Osteoblast (primary cell): ENCODE measurements around the gene LAG3. TPM values are rescaled to one million over a fixed set of nuclear protein-coding genes. Genes with fewer than 3 reads are reported as not detected.

Experiments
- DNase-seq: peaks from one replicate; pipeline ENCODE4 v3.0.0; 2011; ENCODE audit warnings: low spot score, mixed read lengths; ENCODE audit not compliant: insufficient read length; ENCODE audit errors: missing footprints
- H2AFZ ChIP-seq: 2 replicates; pipeline ENCODE4 v1.6.0; 2011; ENCODE audit warnings: mild to moderate bottlenecking, low read length
- H3K27ac ChIP-seq: 2 replicates; pipeline ENCODE4 v1.5.1; 2011; ENCODE audit warnings: mild to moderate bottlenecking, low read depth, low read length, moderate library complexity
- H3K27me3 ChIP-seq: 2 replicates; pipeline ENCODE4 v1.6.0; 2012; ENCODE audit warnings: mild to moderate bottlenecking, control low read depth, inconsistent platforms, low read length, moderate library complexity; ENCODE audit not compliant: insufficient read depth
- H3K36me3 ChIP-seq: 2 replicates; pipeline ENCODE4 v1.5.1; 2011; ENCODE audit warnings: mild to moderate bottlenecking, low read length, control low read depth, moderate library complexity; ENCODE audit not compliant: insufficient read depth
- H3K4me1 ChIP-seq: 2 replicates; pipeline ENCODE4 v1.5.1; 2011; ENCODE audit warnings: mild to moderate bottlenecking, low read length, control low read depth, moderate library complexity; ENCODE audit not compliant: insufficient read depth
- H3K4me2 ChIP-seq: 2 replicates; pipeline ENCODE4 v1.6.0; 2011; ENCODE audit warnings: mild to moderate bottlenecking, low read length; ENCODE audit not compliant: insufficient read depth
- H3K4me3 ChIP-seq: fragments of 200-600 bp; sonication (generic); 3 replicates; pipeline ENCODE4 v1.5.1; 2012; ENCODE audit warnings: mild to moderate bottlenecking, low read length, inconsistent platforms; ENCODE audit not compliant: insufficient read depth
- H3K79me2 ChIP-seq: 2 replicates; pipeline ENCODE4 v1.6.0; 2012; ENCODE audit warnings: mild to moderate bottlenecking, low read length, control low read depth, inconsistent platforms; ENCODE audit not compliant: insufficient read depth
- H3K9me3 ChIP-seq: 2 replicates; pipeline ENCODE4 v1.5.1; 2011; ENCODE audit warnings: low read depth, low read length, control low read depth
- H4K20me1 ChIP-seq: 2 replicates; pipeline ENCODE4 v1.6.0; 2012; ENCODE audit warnings: mild to moderate bottlenecking, low read length, control low read depth; ENCODE audit not compliant: insufficient read depth
- total RNA-seq: library from RNA; depleted of rRNA; stranded (reverse); fragments of >200 nt; gene quantifications from 2 replicates; pipeline ENCODE4 v1.2.3, GENCODE V29; 2012
- TF ChIP-seq, protein P1 (sequence below): IDR thresholded peaks from 2 replicates; pipeline ENCODE4 v1.5.1; 2011; ENCODE audit warnings: mild to moderate bottlenecking, low read depth, low read length, moderate library complexity; ENCODE audit errors: extremely low read depth

The LAG3 gene
- total RNA-seq, 1 donor, result not detected

DNA sequence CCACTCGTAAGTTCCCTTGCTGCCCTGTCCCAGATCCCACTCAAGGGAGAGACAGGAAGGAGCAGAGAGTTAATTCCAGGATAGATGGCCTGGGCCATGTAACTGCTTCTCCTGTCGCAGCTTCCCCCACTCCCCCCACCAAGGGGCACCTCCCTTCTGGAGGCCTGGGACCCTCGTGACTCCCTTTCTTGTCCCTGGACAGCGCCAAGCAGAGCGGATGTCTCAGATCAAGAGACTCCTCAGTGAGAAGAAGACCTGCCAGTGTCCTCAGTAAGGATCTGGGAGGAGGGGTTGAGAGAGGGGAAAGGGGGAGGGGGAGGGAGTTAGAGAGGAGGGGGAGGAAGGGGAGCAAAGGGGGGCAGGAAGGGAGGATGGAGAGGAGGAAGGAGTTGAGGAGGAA, 46.3 kb downstream of the LAG3 start:
- H3K9me3 ChIP-seq, result no peaks in the 10 kb centered on the region
- no peaks in the 10 kb centered on the region for H3K79me2 ChIP-seq
- H3K36me3 ChIP-seq, result no peaks in the 10 kb centered on the region
- no peak overlapping the region for H3K27ac ChIP-seq
- TF ChIP-seq, protein P1, sequence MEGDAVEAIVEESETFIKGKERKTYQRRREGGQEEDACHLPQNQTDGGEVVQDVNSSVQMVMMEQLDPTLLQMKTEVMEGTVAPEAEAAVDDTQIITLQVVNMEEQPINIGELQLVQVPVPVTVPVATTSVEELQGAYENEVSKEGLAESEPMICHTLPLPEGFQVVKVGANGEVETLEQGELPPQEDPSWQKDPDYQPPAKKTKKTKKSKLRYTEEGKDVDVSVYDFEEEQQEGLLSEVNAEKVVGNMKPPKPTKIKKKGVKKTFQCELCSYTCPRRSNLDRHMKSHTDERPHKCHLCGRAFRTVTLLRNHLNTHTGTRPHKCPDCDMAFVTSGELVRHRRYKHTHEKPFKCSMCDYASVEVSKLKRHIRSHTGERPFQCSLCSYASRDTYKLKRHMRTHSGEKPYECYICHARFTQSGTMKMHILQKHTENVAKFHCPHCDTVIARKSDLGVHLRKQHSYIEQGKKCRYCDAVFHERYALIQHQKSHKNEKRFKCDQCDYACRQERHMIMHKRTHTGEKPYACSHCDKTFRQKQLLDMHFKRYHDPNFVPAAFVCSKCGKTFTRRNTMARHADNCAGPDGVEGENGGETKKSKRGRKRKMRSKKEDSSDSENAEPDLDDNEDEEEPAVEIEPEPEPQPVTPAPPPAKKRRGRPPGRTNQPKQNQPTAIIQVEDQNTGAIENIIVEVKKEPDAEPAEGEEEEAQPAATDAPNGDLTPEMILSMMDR, result no peak
- H3K4me2 ChIP-seq, result no peak overlapping the region
- H2AFZ ChIP-seq, result no peak overlapping the region
- peaks cover 9% of the 10 kb centered on the region for H4K20me1 ChIP-seq
- peaks cover 5% of the 10 kb centered on the region for H3K4me1 ChIP-seq
- peaks cover 16% of the 10 kb centered on the region for H3K27me3 ChIP-seq
- DNase-seq, result peak; percentile 71
- no peak overlapping the region for H3K4me3 ChIP-seq

GRCh38 chr12:6819106-6820030, 47.0 kb downstream of the LAG3 start:
- peaks cover 9% of the 10 kb centered on the region for H4K20me1 ChIP-seq
- no peaks in the 10 kb centered on the region for H3K79me2 ChIP-seq
- no peak overlapping the region for H2AFZ ChIP-seq
- peak; percentile 80 for DNase-seq
- H3K36me3 ChIP-seq, result no peaks in the 10 kb centered on the region
- no peak overlapping the region for H3K4me2 ChIP-seq
- no peaks in the 10 kb centered on the region for H3K9me3 ChIP-seq
- H3K4me3 ChIP-seq, result no peak overlapping the region
- TF ChIP-seq, protein P1, result no peak
- H3K27ac ChIP-seq, result no peak overlapping the region
- H3K4me1 ChIP-seq, result peaks cover 5% of the 10 kb centered on the region
- peaks cover 9% of the 10 kb centered on the region for H3K27me3 ChIP-seq

GRCh38 chr12:6820166-6820565, 47.8 kb downstream of the LAG3 start:
- Histone ChIP-seq H3K36me3 (no peaks in the 10 kb centered on the region), H2AFZ (no peak overlapping the region), H3K79me2 (no peaks in the 10 kb centered on the region), H3K4me1 (peaks cover 7% of the 10 kb centered on the region), H4K20me1 (peaks cover 9% of the 10 kb centered on the region), H3K27me3 (peaks cover 9% of the 10 kb centered on the region), H3K9me3 (no peaks in the 10 kb centered on the region), H3K4me2 (no peak overlapping the region), H3K27ac (no peak overlapping the region), H3K4me3 (no peak overlapping the region)
- peak; percentile 47 for DNase-seq
- TF ChIP-seq, protein P1, result no peak
